HEK293T (cell line): ENCODE data around the gene CDK14.

Experiments
- ARNT ChIP-seq: fragments of 450-650 bp; IDR thresholded peaks from 2 replicates; pipeline ENCODE4 v1.6.1; 2017; ENCODE audit warnings: mild to moderate bottlenecking
- BHLHE40 ChIP-seq: fragments of 450-650 bp; IDR thresholded peaks from 2 replicates; pipeline ENCODE4 v1.6.1; 2016; ENCODE audit warnings: mild to moderate bottlenecking, moderate library complexity, borderline replicate concordance
- CTBP1 ChIP-seq: fragments of 450-650 bp; IDR thresholded peaks from 2 replicates; pipeline ENCODE4 v1.6.1; 2016; ENCODE audit warnings: borderline replicate concordance
- ELF4 ChIP-seq: fragments of 450-650 bp; IDR thresholded peaks from 2 replicates; pipeline ENCODE4 v1.6.1; 2017; ENCODE audit warnings: antibody characterized with exemption
- FOXA1 ChIP-seq: fragments of 450-650 bp; IDR thresholded peaks from 2 replicates; pipeline ENCODE4 v1.6.1; 2016; ENCODE audit warnings: mild to moderate bottlenecking
- FOXM1 ChIP-seq: fragments of 450-650 bp; IDR thresholded peaks from 2 replicates; pipeline ENCODE4 v1.6.1; 2017; ENCODE audit warnings: mild to moderate bottlenecking, borderline replicate concordance
- HDGF ChIP-seq: fragments of 450-650 bp; IDR thresholded peaks from 2 replicates; pipeline ENCODE4 v1.6.1; 2017; ENCODE audit warnings: antibody characterized with exemption, borderline replicate concordance
- L3MBTL2 ChIP-seq: fragments of 450-650 bp; conservative IDR thresholded peaks from 2 replicates; pipeline ENCODE4 v1.6.1; 2016; ENCODE audit warnings: mild to moderate bottlenecking
- NFRKB ChIP-seq: fragments of 450-650 bp; IDR thresholded peaks from 2 replicates; pipeline ENCODE4 v1.6.1; 2016; ENCODE audit warnings: mild to moderate bottlenecking, moderate library complexity
- PKNOX1 ChIP-seq: fragments of 450-650 bp; IDR thresholded peaks from 2 replicates; pipeline ENCODE4 v1.6.1; 2016
- SP1 ChIP-seq: fragments of 450-650 bp; IDR thresholded peaks from 2 replicates; pipeline ENCODE4 v1.6.1; 2017
- SUZ12 ChIP-seq: fragments of 450-650 bp; IDR thresholded peaks from 2 replicates; pipeline ENCODE4 v1.6.1; 2016; ENCODE audit warnings: mild to moderate bottlenecking
- TARDBP ChIP-seq: fragments of 450-650 bp; IDR thresholded peaks from 2 replicates; pipeline ENCODE4 v1.6.1; 2016
- ZNF384 ChIP-seq: fragments of 450-650 bp; IDR thresholded peaks from 2 replicates; pipeline ENCODE4 v1.6.1; 2016

GRCh38 chr7:90836937-90837336 is 240.8 kb downstream of the CDK14 start:
- TF ChIP-seq L3MBTL2 = no peak
- no peak for TF ChIP-seq PKNOX1
- no peak for TF ChIP-seq CTBP1
- TF ChIP-seq SP1 = no peak
- TF ChIP-seq FOXM1 = no peak
- TF ChIP-seq BHLHE40 = no peak
- TF ChIP-seq ARNT = no peak
- TF ChIP-seq FOXA1 = no peak
- no peak for TF ChIP-seq TARDBP
- TF ChIP-seq ZNF384 = no peak
- no peak for TF ChIP-seq SUZ12
- TF ChIP-seq NFRKB = no peak
- TF ChIP-seq HDGF = no peak
- TF ChIP-seq ELF4 = no peak
